Upper lobe of left lung (tissue), 6 donors: Measurements from ENCODE around the gene PRKCZ. TPM values are rescaled to one million over a fixed set of nuclear protein-coding genes. Genes with fewer than 3 reads are reported as not detected.

Source experiments
- ATAC-seq, 2 donors: fragments of 200-7000 bp; cut with Tn5 transposase; one replicate each; pipeline ENCODE4 v1.9.1; 2022; ENCODE audit warnings: mild to moderate bottlenecking in 2 of 2, moderate library complexity in 2 of 2; ENCODE audit not compliant: low FRiP score in 2 of 2
- DNase-seq, 2 donors: peaks; one replicate each; pipeline ENCODE4 v3.0.0-alpha.2; 2019 to 2020
- H3K27ac ChIP-seq, 4 donors: fragments of 200-600 bp; sonication (generic); one replicate each; pipeline ENCODE4 v1.5.1; 2016 to 2019
- H3K27me3 ChIP-seq, 4 donors: fragments of 200-600 bp; sonication (generic); one replicate each; pipeline ENCODE4 v1.5.1; 2017 to 2019
- H3K36me3 ChIP-seq, 4 donors: fragments of 200-600 bp; sonication (generic); one replicate each; pipeline ENCODE4 v1.5.1; 2016 to 2019
- H3K4me1 ChIP-seq, 4 donors: fragments of 200-600 bp; sonication (generic); one replicate each; pipeline ENCODE4 v1.5.1; 2018 to 2019
- H3K4me3 ChIP-seq, 4 donors: fragments of 200-600 bp; sonication (generic); one replicate each; pipeline ENCODE4 v1.5.1; 2017 to 2019; ENCODE audit warnings: mild to moderate bottlenecking in 2 of 4, moderate library complexity in 1 of 4
- H3K9me3 ChIP-seq, 4 donors: fragments of 200-600 bp; sonication (generic); one replicate each; pipeline ENCODE4 v1.5.1; 2018 to 2019
- EP300 ChIP-seq, 4 donors: sonication (generic); formaldehyde crosslinking; IDR thresholded peaks; one replicate each; pipeline ENCODE4 v1.5.1; 2017; ENCODE audit warnings: antibody characterized with exemption in 4 of 4, control low read depth in 2 of 4
- POLR2A ChIP-seq, 4 donors: fragments of 450-650 bp; IDR thresholded peaks; one replicate each; pipeline ENCODE4 v1.5.1; 2016 to 2017; ENCODE audit warnings: antibody characterized with exemption in 4 of 4, mild to moderate bottlenecking in 2 of 4
- POLR2AphosphoS5 ChIP-seq, 2 donors: sonication (generic); formaldehyde crosslinking; IDR thresholded peaks; one replicate each; pipeline ENCODE4 v1.5.1; 2017; ENCODE audit warnings: antibody characterized with exemption in 2 of 2
- WGBS, 2 donors: methylation state at CpG; one replicate each; pipeline ENCODE4 v1.1.5; 2017 to 2018; 5-methylcytosine and 5-hydroxymethylcytosine counted together
- total RNA-seq, 6 donors: library from RNA; depleted of rRNA in 4 of 6; stranded (reverse); fragments of >200 nt in 4 of 6; gene quantifications; one replicate each; pipeline versions ENCODE4 v1.1.0 to v1.2.1, GENCODE V29; 2016 to 2021
- TF ChIP-seq, protein P1 (sequence below), 6 experiments: fragments of 450-650 bp in 4 of 6; fragments of 200-600 bp in 2 of 6; sonication (generic) in 2 of 6; IDR thresholded peaks; one replicate each; pipeline ENCODE4 v1.5.1; 2016 to 2019; ENCODE audit warnings: antibody characterized with exemption in 6 of 6
- donor health status: DM: no; HTN: no; CAD: no; lungs with moderate emphysema.
- donor health status: DM: no; HTN: yes; CAD: no; lungs with severe emphysema.

The PRKCZ gene
- total RNA-seq, 6 donors from 2014 or later: 107 to 169 (median 138) TPM

DNA sequence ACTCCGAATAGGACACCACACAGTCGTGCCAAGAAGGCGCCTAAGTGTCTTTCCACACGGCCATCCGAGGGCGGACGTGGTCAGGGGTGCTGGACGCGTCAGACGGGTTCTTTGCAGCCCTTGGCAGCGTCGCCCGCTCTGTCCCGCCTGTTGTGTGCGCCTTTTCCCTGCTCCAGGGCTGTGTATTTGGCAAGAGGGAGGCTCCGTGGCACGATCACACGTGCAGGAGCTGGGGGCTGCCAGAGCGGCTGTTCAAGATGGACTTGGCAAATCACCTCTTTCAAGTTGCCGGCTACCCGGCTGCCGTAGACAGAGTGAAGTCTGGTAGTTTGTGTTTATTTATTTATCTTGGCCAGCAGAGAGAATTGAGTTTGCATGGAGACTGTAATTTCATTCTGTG, 31.9 kb downstream of the PRKCZ start:
- H3K27me3 ChIP-seq: no peaks in the 10 kb centered on the region
- no peaks in the 10 kb centered on the region for H3K4me1 ChIP-seq
- WGBS, 2 donors: 89% methylated on average over 22 of the region's 22 CpGs
- TF ChIP-seq EP300 (IDR thresholded peaks at IDR 0.05) (no peak), POLR2AphosphoS5 (IDR thresholded peaks at IDR 0.05) (no peak), POLR2A (IDR thresholded peaks at IDR 0.05) (no peak)
- TF ChIP-seq, protein P1, sequence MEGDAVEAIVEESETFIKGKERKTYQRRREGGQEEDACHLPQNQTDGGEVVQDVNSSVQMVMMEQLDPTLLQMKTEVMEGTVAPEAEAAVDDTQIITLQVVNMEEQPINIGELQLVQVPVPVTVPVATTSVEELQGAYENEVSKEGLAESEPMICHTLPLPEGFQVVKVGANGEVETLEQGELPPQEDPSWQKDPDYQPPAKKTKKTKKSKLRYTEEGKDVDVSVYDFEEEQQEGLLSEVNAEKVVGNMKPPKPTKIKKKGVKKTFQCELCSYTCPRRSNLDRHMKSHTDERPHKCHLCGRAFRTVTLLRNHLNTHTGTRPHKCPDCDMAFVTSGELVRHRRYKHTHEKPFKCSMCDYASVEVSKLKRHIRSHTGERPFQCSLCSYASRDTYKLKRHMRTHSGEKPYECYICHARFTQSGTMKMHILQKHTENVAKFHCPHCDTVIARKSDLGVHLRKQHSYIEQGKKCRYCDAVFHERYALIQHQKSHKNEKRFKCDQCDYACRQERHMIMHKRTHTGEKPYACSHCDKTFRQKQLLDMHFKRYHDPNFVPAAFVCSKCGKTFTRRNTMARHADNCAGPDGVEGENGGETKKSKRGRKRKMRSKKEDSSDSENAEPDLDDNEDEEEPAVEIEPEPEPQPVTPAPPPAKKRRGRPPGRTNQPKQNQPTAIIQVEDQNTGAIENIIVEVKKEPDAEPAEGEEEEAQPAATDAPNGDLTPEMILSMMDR (IDR thresholded peaks at IDR 0.05): no peak
- H3K36me3 ChIP-seq: no peaks in the 10 kb centered on the region
- H3K27ac ChIP-seq: no peak overlapping the region
- no peak overlapping the region for H3K4me3 ChIP-seq
- DNase-seq (peak in 1 of 2 donors; percentile 75), ATAC-seq (no peak)
- peaks cover 11 to 24% (median 14%) of the 10 kb centered on the region in 4 donors for H3K9me3 ChIP-seq

DNA sequence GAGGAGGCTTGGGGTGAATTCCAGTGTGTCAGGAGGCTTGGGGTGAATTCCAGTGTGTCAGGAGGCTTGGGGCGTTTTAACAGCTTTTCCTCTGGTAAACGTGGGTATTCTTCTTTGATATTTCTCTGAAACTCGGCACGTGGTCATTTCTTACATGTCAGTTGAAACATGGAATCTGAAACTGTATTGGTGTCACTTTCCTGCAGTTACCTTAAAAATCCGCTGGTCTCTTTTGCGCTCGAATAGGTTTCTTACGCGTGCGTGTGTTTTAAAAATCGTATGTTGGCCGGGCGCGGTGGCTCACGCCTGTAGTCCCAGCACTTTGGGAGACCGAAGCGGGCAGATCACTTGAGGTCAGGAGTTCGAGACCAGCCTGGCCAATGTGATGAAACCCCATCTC, 33.5 kb downstream of the PRKCZ start:
- WGBS, 2 donors: 85 to 88% methylated on average over 18 of the region's 18 CpGs
- peaks cover 0 to 8% (median 2%) of the 10 kb centered on the region in 4 donors for H3K9me3 ChIP-seq
- H3K36me3 ChIP-seq: peaks cover 0 to 2% (median 0%) of the 10 kb centered on the region in 4 donors
- no peak overlapping the region for H3K4me3 ChIP-seq
- no peak overlapping the region for H3K27ac ChIP-seq
- TF ChIP-seq, protein P1 (IDR thresholded peaks at IDR 0.05): no peak
- TF ChIP-seq EP300 (IDR thresholded peaks at IDR 0.05): no peak
- TF ChIP-seq POLR2A (IDR thresholded peaks at IDR 0.05): no peak
- no peak for TF ChIP-seq POLR2AphosphoS5 (IDR thresholded peaks at IDR 0.05)
- H3K4me1 ChIP-seq: no peaks in the 10 kb centered on the region
- no peaks in the 10 kb centered on the region for H3K27me3 ChIP-seq
- DNase-seq: no peak
- no peak for ATAC-seq

DNA sequence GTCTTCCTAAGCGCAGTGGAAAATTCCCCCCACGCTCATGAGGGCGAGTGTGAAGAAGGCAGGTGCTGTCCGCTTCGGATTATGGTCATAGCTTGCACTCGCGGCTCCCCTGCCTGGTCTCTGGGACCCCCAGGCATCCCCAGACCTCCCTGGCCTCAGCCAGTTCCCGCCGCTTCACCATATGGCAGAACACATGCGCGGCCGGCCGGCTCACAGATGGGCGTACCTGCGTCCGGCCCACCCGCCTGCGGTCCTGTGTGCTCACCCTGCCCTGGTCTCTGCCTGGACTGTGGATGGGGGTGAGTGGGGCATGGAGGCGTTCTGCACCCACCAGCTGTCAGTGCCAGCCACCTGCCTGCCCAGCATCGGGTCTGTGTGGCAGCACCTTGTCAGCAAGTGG, 34.1 kb downstream of the PRKCZ start:
- no peaks in the 10 kb centered on the region for H3K27me3 ChIP-seq
- ATAC-seq: no peak
- peaks cover 0 to 4% (median 0%) of the 10 kb centered on the region in 4 donors for H3K36me3 ChIP-seq
- H3K27ac ChIP-seq: peak overlapping the region in 1 of 4 donors; percentile 50
- H3K9me3 ChIP-seq: peaks cover 0 to 2% (median 0%) of the 10 kb centered on the region in 4 donors
- DNase-seq: peak in 1 of 2 donors; percentile 80
- H3K4me3 ChIP-seq: no peak overlapping the region
- TF ChIP-seq EP300 (IDR thresholded peaks at IDR 0.05): no peak
- TF ChIP-seq, protein P1 (IDR thresholded peaks at IDR 0.05): no peak
- TF ChIP-seq POLR2AphosphoS5 (IDR thresholded peaks at IDR 0.05): no peak
- no peak for TF ChIP-seq POLR2A (IDR thresholded peaks at IDR 0.05)
- H3K4me1 ChIP-seq: no peaks in the 10 kb centered on the region
- WGBS, 2 donors: 93 to 94% methylated on average over 16 to 17 of the region's 20 CpGs

DNA sequence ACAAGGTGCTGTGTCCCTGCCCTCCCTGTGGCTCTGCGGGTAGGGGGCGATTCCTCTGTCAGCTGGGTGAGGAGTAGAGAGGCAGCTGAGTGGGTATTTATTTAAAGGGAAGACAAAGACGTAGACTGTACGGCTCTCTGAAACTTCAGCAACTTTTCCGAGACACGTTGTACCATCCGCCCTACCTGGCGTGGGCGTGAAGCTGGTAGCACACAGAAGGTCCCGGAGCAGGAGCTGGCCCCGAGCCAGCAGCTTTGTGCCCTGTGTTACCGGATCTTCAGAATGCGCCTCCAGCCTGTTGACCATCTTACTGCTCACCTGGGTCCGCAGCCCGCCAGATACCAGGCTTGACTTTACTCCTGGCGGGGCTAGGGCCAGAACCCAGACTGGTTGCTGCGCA, 34.9 kb downstream of the PRKCZ start:
- Histone ChIP-seq H3K27ac (peak overlapping the region in 1 of 4 donors; percentile 50), H3K9me3 (no peaks in the 10 kb centered on the region), H3K4me3 (no peak overlapping the region), H3K4me1 (no peaks in the 10 kb centered on the region), H3K36me3 (peaks cover 0 to 4% (median 0%) of the 10 kb centered on the region in 4 donors), H3K27me3 (no peaks in the 10 kb centered on the region)
- DNase-seq: peak; percentile 71 to 76
- TF ChIP-seq POLR2AphosphoS5 (IDR thresholded peaks at IDR 0.05) (no peak), POLR2A (IDR thresholded peaks at IDR 0.05) (no peak), EP300 (IDR thresholded peaks at IDR 0.05) (no peak)
- TF ChIP-seq, protein P1 (IDR thresholded peaks at IDR 0.05): no peak
- no peak for ATAC-seq
- WGBS, 2 donors: 75 to 85% methylated on average over 16 to 17 of the region's 17 CpGs

DNA sequence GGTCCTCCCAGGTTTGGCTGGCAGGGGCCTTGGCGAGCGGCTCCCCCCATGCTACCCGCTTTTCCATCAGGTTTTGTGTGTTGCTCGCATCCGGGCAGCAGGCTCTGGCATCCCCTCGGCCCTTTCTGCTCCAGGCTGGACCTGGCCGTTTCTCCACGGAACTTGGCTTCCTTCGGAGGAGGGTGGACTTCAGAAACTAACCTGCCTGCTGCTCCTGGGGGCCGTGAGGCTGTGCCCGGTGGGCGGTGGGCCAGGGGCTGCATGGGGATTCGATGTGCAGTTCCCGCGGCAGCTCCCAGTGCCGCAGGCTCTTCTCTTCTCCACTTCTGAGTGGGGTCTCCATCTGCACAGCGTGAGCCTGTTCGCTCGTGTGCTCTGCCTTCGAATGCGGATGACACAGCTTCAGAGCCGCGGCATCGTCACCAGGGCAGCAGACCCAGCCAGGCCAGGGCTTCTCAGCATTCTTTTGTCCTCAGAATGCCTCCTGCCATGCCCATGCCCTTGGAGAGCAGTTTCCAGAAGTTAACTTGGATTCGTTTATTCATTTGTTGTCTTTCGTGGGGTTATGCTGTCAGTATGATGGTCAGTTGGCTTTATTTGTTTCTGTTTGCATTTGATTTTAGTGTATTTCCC, 36.4 kb downstream of the PRKCZ start:
- no peak overlapping the region for H3K27ac ChIP-seq
- H3K9me3 ChIP-seq: no peaks in the 10 kb centered on the region
- WGBS, 2 donors: 88 to 96% methylated on average over 18 to 23 of the region's 26 CpGs
- ATAC-seq (no peak), DNase-seq (peak in 1 of 2 donors; percentile 72)
- H3K27me3 ChIP-seq: no peaks in the 10 kb centered on the region
- H3K4me1 ChIP-seq: no peaks in the 10 kb centered on the region
- no peak for TF ChIP-seq POLR2AphosphoS5 (IDR thresholded peaks at IDR 0.05)
- no peak for TF ChIP-seq EP300 (IDR thresholded peaks at IDR 0.05)
- H3K36me3 ChIP-seq: peaks cover 0 to 4% (median 1%) of the 10 kb centered on the region in 4 donors
- no peak overlapping the region for H3K4me3 ChIP-seq
